GM18867 (cell line): ENCODE measurements around the gene CDH16.

Source experiments
- ATAC-seq: cut with Tn5 transposase; IDR thresholded peaks from one replicate; pipeline ENCODE4 v1.9.1; 2021; ENCODE audit warnings: mild to moderate bottlenecking, moderate library complexity; ENCODE audit not compliant: unreplicated experiment

Gene CDH16

DNA sequence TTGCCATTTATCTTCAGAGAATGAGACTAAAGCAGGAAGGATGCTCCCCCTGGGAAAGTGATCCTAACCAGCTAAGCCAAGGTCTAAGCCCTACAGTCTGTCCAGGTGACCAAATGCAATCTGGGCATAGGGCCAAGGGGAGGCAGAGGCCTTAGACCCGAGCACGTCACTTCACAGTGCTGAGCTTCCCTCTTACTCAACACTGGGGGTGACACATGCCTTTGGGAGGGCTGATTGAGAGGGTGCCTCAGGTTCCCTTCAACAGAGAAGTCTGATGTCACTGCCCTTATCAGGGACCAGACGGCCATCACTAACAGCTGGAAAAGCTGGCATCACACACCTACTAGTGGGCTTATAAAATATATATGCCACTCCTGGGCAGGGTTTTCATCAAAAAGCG is 11.5 kb upstream of the CDH16 start:
- no peak for ATAC-seq

DNA sequence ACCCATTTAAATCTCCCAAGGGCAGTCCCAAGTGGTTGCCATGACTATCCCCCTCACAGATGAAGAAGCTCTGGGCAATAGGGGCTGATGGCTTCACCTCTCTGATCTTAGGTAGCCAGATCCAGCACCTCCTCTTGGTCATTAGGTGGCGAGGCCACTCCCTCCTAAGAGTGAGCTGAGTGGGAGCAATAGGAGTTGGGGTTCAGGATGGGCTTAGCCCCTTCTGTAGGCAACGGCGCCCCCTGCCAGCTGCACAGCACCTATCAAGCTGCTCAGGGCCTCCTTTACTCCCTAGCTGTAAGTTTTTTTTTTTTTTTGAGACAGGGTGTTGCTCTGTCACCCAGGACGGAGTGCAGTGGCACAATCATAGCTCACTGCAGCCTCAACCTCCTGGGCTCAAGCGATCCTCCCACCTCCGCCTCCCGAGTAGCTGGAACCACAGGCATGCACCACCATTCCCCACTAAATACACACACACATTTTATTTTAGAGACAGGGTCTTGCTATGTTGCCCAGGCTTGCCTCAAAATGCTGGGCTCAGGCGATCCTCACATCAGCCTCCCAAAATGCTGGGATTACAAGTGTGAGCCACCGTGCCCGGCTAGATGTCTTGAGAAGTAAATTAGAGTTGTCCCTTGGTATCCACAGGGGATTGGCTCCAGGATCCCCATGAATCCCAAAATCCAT is 10.2 kb upstream of the CDH16 start:
- ATAC-seq: no peak

DNA sequence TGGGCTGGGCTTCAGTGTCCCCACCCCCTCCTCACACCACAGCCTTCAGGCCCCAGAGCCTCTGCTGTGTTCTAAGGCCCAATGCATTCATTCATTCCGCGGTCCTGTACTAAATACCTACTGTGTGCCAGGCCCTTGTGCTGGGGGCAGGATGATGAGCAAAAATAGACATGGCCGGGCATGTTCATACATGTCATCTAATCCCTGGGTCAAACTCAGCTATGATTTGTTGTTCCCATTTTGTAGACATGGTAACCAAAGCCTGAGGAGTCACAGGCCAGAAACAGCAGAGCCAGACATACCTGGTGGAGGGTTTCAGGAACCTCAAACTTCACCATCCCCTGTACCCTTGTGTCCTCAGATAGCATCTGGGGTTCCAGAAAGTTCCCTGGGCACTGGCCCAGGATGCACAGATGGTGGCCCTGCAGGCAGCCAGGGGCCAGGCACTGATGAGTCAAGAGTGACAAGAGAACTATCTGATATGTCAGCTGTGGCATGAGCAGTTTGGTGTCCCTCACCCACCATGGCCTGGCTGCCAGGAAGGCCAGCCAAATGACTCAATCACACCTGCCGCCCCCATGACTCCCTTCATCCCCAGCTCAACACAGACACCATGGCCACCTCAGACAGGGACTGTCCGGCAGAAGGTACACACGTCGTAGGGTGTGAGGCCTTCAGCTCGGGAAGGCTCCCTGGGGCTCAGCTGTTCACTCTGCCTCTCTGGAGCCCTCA is 9.4 kb upstream of the CDH16 start:
- ATAC-seq: no peak

DNA sequence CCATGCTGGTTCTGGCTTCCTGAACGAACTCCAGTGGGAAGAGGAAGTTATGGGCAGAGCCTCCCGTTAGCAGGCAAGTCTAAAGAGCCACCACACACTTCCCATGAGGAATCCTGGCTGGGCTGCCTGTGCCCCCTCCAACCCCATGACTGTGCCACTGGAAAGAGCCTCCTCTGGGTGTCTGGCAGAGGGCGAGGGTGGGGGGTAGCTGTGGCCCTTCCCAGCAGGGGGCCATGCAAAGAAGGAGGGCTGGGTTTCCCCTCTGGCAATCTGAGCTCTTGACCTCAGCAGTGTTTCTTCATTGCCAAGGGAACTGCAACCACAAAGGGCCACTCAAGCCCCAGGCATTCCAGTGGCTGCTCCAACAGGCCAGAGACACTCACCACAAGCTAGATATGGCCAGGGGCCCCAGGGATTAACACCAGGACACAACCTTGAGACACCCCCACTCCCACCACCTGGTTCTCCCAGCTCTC is 8.3 kb upstream of the CDH16 start:
- no peak for ATAC-seq

DNA sequence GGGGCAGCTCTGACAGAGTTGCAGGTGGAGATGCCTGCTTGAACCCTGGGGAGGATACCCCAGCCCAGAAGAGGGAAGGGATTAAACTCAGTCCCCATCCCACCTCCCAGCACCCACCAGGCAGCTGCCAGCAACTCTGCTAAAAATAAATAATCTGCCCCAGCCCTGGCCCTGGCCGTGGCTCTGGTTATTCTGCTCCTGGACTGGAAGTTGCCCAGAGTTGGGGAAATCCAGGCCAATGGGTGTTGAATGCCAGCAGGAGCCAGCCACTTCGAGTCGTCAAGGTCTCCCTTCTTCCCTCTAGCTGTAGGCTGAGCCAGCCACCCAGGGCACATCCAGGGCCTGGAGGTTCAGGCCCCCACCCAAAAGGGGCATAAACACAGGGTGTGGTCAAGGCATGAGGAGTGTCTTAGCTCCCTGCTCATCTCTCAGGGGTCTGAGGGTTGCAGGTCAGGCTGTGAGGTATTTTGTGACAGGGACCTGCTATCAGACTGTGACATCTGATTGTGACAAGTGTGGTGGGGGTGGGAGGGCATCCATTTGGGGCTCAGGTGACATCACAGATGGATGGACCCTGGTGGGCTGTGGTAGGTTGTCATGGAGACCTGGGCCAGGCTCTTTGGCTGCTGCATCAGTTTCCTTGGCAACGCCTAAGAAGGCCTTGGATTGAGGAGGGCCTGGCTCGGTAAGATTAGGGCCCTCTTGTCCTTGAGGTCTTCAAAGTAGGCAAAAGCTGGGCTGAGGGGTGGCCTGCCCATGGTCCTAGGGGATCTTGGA is 7.7 kb upstream of the CDH16 start:
- no peak for ATAC-seq

DNA sequence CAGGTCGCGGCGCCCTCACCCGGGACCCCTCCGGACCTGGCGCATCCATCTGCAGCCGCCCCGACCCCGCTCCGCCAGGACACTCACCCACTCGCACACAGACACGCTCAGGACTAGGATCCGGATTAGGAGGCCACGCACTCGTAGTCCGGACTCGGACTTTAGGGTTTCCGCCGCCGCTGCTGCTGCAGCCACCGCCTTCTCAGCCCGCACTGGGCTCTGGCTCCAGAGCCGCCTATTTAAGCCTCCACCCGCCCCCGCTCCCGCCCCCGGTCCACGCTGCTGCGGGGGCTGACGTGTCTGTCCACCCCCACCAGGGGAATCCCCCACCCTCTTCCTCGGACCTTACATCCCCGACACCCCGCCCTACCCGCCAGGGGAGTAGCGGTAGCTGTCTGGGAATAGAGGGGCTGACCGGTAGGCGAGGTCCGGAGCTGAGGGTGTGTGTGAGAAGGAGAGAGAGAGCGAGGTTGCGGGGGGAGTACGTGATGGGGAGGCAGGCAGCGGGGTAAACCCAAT is 6.7 kb upstream of the CDH16 start, which contains the start of gene RRAD:
RRAD (minus strand) TSS at position 214 of the 519 bp plus-strand sequence. CDS start 356 bp downstream, outside the sequence.
- ATAC-seq: peak; percentile 29

DNA sequence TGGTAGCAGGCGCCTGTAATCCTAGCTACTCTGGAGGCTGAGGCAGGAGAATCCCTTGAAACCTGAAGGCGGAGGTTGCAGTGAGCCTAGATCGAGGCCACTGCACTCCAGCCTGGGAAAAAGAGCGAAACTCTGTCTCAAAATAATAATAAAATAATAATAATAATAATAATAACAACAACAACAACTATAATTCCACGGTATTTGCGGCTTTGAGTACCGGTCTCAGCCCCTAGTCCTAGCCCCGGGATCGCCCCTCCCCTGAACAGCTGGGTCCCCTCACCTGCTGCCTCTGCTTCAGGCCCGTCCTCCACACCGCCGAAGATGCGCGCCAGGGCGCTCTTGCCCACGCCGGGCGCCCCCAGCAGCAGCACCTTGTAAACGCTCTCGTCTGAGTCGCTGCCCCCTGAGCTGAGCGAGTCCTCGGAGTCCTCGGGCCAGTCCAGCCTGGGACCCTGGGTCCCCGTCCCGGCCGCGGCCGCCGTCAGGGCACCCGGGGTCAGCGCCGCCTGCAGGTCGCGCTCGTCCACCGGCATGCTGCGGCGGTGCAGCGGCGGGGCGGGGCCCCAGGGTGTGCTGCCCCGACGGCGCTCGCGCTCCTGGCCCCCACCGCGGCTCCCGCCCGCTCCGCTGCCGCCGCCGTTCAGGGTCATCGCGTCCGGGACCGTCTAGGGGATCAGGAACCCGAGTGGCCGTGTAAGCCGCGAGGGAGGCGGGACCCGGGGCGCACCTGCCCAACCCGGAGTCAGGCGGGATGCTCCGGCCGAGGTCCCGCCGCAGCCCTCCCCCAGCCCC is 6.0 kb upstream of the CDH16 start:
- ATAC-seq: peak; percentile 44

DNA sequence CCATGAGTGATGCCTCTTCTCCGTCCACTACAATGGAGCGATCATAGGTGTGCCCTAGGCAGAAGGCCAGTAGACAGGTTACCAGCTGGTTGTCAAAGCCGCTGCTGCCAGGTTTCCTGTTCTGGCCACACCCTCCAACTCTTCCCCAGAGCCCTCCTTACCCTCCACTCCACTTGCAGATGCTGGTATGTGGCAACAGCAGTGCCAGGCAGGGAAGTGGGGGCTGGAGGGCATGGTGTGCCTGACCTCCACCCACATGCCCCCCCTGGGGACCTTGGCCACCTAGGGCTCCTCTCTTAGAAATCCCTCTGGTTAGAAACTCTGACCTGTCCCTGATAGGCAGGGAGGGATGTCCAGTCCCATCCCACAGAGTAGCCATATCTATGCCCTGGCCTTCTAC is 5.2 kb upstream of the CDH16 start:
- ATAC-seq: no peak

DNA sequence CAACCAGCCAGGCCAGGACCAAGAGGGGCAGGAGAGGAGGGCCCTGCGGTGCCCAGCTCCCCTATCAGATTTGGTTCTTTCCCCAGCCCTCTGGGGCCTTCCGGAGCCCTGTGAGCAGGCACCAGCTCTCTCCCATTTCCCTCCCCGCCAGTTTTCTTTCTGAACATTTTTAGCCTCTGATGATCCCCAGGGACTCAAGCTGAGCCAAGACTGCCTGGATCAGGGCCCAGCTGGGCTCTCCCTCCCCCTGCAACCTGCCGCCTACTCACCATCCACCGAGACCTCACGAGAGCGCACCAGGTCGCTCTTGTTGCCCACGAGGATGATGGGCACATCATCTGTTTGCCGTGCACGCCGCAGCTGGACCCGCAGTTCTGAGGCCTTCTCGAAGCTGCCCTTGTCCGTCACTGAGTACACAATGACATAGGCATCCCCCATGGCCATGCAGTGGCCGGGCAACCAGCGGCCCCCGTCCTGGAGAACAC is 4.6 kb upstream of the CDH16 start:
- no peak for ATAC-seq

DNA sequence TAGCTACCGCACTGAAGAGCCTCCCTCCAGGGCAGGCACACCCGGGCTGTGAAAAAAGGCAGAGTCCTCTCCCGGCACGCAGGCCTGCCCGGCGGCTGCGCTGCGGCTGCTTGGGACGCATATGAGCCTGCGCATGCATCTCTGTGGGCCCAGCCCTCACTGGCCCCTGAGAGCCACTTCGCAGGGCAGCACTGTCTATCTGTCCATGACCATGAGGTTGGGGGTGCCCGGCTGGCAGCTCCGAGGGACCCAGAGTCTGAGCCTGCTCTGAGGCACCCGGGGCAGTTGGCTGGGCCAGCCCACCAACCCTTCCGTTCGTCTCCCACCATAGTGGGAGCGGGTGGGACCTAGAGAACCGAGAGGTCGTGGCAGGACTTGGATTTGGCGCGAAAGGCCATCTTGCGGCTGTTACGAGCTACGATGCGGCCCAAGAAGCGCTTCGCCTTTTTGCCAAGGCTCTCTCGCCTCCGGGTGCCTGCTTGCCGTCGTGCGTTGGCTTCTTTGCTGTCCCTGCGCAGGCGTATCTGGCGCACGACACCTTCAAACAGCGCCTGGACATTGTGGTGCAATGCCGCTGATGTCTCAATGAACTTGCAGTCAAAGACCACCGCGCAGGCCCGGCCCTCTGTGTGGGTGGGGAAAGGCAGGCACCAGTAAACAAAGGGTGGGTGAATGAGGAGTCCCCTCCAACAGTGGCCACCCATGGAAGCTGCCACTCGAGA is 3.2 kb upstream of the CDH16 start:
- no peak for ATAC-seq

DNA sequence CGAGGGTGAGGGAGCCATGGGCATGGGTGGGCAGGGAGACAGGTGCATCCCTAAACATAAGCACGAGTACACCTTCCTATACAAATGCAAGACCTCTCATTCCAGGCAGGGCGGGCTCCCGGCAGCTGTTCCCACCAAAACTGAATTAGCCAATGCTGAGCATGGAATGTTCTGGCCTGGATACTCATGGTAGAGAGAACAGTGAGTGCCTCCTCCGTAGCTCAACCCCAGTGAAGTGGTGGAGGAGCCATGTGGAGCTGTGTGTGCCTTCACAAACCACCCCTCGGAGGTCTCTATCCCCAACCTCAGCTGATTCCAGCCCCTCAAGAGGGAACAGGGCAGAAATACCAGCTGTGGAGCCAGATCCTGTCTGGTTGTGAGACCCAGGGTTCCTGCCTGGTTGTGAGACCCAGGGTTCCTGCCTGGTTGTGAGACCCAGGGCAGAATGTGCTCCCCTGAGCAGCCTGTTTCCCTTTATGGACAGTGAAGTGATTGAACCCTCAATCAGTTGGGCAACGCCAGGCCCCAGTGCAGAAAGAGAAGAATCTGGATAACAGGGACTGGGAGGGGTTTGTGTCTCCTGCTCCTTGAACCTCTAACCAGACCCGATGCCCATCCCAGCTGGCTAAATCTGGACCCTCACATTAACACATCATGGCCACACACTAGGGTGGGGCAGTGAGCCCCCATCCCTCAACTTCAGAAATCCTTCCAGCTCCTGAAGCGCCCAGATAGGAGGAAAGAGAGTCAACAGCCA is 2.4 kb upstream of the CDH16 start:
- ATAC-seq: no peak

DNA sequence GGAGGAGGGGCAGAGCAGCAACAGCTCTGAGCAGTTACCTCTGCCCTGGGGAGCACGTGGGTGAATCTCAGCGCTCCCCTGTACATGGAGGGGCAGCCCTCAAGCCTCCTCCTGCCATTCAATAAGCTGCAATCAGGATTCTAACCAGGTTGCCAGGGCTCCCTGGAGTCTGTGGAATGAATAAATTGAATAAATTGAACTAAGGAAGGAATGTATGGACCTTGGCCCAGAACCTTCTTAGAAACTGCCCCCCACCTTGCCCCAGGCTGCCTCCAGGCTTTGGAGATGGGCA is 1.6 kb upstream of the CDH16 start:
- ATAC-seq: no peak

DNA sequence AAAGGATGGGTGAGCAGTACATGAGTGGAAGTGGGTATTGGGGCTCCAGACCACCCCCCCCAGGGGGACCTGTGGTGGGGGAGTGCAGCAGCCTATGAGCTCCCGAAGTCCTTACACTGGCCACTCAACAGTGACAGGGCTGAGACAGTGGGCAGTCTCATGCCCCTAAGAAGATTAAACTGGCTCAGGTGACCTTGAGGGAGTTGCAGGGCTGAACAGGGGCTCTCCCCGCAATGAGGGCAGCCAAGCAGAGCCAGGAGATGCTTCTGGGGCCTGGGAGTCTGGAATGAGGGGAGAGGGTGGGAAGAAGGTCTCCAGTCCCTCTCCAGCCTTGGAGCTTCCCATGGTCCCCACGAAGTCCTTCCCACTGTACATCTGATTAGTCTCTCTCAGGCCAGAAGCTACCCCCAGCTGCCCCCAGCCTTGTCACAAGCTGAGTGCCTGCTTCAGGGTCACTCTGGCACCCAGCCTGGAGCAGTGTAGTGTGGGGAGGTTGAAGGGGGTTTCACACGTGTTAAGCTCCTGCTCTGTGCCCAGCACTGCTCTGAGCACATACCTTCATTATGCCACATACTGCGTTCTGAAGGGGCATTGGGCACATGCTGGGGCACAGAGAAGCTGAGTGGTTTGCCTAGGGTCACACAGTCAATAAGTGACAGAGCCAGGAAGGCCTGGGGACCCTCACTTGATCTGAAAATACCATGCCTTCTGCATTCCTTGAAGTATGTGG is 1.0 kb upstream of the CDH16 start:
- no peak for ATAC-seq

DNA sequence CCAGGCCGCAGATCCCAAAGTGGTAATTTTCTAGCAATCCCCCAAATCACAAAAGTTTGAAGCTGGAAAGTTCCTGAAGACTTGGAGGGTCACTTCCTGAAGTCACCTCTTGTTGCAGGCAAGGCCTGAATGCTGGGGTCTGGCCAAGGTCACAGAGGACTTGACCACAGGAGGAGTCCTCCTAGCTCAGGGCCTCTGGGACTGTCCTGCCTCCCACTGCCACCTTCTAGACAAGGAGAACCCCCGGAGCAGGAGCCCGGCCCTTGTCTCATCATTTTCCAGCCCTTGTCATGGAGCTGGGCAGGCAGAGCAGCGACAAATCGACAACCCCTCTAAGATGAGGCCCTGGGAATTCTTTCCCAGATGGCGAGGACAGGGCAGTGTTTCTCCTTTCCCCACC is 330 bp downstream of the CDH16 start:
- no peak for ATAC-seq

DNA sequence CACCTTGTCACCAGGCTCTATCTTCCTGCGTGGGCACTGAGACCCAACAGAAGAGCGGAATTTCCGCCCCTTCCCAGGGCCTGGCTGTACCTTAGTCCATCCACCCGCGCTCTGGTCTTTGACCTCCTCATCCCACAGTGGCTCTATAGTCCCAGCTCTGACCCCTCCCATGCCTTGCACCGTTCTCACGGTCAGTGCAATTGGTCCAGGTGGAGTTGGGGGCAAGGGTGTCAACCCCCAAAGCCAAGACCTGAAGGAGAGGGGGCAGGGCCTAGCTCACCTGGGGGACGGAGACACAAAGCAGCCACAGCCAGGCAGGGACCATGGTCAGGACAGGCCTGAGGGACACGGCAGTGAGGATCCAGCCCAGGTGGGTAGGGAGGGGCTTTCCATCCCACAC is 944 bp downstream of the CDH16 start:
- ATAC-seq: no peak

DNA sequence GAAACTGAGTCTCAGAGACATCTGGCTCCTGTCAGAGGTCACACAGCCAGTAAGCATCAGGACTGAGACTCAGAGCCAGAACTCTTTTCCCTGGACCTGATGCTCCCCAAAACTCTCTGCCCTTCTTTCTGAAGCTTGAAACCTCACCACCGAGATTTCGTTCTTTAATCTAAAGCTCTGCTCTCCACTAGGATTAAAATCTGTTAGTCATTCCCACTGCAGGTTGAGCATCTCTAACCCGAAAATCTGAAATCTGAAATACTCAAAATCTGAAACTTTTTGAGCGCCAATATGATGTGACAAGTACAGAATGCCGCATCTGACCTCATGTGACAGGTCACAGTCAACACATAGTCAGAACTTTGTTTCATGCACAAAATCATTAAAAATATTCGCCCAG is 2.2 kb downstream of the CDH16 start:
- ATAC-seq: no peak

DNA sequence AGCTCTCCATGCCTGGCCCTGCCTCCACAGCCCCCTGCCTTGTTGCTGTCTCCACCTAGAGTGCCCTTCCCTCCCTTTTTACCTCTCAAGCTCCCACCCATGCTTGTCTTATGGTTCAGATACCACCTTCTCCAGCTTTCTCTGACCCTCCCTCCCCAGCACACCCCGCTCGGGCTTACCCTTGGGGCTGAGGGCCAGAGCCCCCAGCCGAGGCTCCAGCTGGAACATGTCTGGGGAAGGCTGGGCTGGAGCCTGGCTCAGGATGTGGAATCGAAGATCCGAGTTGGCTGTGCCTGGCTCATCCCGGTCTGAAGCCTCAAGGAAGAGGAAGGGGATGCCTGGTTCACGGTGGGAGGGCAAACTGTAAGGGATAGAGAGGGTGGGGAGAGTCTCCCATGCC is 3.6 kb downstream of the CDH16 start:
- no peak for ATAC-seq

DNA sequence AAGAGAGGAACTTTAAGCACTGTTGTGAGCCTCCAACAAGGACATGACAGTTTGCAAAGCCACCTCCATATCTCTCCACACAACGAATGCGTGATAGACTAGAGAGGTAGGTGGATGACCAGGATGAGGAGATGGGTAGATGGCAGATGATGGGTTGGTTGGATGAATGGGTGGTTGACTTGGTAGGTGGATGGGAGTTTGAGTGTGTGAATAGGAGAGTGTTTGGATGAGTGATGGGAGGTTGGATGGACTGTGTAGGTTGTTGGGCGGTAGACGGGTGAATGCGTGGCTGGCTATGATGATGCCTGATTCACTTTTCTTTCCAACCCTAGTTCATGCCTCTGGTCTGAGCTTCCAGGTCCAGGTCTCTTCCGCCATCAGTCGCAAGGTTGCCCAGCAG is 4.1 kb downstream of the CDH16 start:
- no peak for ATAC-seq

DNA sequence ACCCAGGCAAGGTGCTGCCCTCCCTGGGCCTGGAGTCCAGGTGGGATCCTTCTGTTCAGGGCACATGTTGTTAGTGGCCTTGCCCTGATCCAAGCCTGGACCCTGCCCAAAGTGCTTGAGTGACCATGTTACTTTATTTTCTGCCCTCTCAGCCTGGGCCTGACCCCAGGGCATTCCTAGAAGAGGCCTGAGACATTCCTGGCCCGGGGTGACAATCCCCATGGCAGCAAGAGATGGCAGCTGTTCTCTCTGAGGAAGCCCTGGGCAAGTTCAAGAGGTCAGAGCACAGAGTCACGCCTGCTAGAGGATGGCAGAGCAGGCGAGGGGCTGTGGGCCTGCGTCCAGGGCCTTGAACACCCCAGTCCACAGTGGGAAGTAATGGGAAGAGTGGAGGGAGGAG is 5.0 kb downstream of the CDH16 start:
- no peak for ATAC-seq
